NCI-H69 (cell line): ENCODE measurements around the gene RBFOX2.

Experiments
- DNase-seq: peaks from one replicate; lab custom pipeline; 2025; lab: John Stamatoyannopoulos, UW

RBFOX2 gene

GRCh38 chr22:35930933-35931332 lies 97.7 kb downstream of the RBFOX2 start:
- DNase-seq, result peak; percentile 80

- no peak for DNase-seq
Measured at GRCh38 chr22:35928285-35928798, 100.3 kb downstream of the RBFOX2 start.

- no peak for DNase-seq
Measured at GRCh38 chr22:35923026-35923425, 105.6 kb downstream of the RBFOX2 start.

- peak; percentile 84 for DNase-seq
Measured at GRCh38 chr22:35921777-35922176, 106.8 kb downstream of the RBFOX2 start.

- no peak for DNase-seq
Measured at GRCh38 chr22:35921044-35921443, 107.6 kb downstream of the RBFOX2 start.

DNA sequence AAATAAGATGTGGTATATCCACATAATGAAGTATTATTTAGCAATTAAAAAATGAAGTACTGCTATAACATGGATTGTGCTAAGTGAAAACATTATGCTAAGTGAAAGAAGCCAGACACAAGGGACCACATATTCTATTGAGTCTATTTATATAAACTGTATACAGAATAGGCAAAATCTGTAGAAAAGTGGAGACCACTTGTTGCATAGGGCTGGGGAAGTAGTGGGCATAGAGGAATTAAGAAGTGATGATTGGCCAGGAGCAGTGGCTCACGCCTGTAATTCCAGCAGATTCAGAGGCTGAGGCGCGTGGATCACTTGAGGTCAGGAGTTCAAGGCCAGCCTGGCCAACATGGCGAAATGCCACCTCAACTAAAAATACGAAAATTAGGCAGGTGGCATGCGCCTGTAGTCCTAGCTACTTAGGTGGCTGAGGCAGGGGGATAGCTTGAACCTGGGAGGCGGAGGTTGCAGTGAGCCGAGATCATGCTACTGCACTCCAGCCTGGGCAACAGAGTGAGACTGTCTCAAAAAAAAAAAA lies 109.6 kb downstream of the RBFOX2 start:
- DNase-seq, result no peak

- peak; percentile 41 for DNase-seq
Measured at GRCh38 chr22:35918456-35918855, 110.2 kb downstream of the RBFOX2 start.

GRCh38 chr22:35917651-35918050 lies 111.0 kb downstream of the RBFOX2 start:
- no peak for DNase-seq

- DNase-seq, result peak; percentile 71
Measured at GRCh38 chr22:35915477-35916013, 113.1 kb downstream of the RBFOX2 start.

DNA sequence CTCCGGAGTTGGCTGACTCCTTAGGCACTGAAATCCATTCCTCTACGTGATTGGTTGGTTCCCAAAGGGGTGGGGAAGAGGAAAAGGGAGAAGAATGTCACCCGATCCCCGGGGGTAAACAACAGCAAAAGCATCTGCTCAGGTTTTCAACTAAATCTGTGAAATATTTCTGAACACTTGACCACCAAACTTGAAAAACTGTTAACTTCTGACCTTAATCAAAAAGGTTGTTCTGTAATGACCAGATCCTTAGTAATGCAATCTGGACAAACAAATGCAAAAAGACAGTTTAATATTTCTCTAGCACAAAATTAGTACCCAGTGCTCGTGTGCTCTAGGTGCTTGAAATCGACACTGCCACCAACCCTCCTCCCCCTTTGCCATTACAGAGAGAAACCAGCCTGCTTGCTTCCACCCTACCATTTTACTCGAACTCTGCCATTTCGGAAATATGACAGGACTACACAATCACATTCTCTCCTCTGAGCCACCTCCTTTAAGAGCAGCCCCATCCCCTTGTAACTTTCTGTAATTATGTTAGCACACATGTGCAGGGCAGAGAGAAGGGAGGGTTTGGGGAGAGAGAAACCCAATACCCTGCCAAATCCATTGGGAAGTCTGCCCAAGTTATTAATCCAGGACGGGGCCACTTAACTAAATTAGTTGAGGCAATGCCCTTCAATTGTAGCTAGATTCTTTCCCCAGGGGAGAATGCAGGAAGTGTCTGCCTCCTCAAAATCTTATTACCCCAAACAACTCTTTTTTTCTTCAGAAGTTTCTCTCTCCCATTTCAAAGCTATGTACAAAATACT lies 113.8 kb downstream of the RBFOX2 start:
- peak; percentile 98 for DNase-seq

- DNase-seq, result no peak
Measured at GRCh38 chr22:35914357-35914664, 114.3 kb downstream of the RBFOX2 start.

- DNase-seq, result peak; percentile 43
Measured at GRCh38 chr22:35913925-35914324, 114.7 kb downstream of the RBFOX2 start.

- peak; percentile 48 for DNase-seq
Measured at GRCh38 chr22:35912658-35913057, 116.0 kb downstream of the RBFOX2 start.

DNA sequence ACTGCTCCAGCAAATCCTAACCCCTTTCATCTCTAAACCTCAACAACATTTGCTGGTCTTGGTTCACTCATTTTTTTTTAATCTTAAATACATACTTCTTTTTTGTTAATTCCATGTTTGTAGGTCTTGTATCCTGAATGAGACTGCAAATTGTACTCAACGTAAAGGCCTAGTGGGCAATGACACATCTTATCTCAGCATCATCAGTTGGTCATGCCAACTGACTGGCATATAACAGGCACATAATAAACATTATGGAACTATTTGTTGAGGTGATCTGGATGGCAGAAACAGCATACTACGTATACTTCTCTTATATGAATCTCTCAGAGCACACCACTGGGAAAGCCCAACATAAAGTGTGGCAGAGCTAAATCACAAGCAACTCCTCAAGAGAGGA lies 116.7 kb downstream of the RBFOX2 start:
- DNase-seq, result no peak

DNA sequence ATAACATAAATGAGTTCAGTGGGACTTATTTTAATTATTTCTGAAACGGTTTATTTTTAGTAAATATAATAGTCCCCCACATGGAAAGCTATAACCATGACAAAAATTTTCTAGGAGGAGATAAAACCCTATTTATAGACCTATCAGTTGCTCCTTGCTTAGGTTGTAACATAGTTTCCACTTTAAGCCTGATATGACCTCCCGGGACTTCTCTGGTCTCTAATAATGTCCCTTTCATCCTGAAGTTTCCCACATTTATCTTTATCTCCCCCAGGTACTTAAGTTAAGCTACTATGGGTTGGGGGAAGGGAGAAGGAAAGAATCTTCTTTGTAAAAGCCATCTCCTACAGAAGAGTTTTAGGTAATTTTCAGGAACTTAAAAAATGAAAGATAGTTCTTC lies 117.7 kb downstream of the RBFOX2 start:
- no peak for DNase-seq

- no peak for DNase-seq
Measured at GRCh38 chr22:35910003-35910769, 118.4 kb downstream of the RBFOX2 start.

GRCh38 chr22:35905894-35906293 lies 122.7 kb downstream of the RBFOX2 start:
- DNase-seq, result no peak

DNA sequence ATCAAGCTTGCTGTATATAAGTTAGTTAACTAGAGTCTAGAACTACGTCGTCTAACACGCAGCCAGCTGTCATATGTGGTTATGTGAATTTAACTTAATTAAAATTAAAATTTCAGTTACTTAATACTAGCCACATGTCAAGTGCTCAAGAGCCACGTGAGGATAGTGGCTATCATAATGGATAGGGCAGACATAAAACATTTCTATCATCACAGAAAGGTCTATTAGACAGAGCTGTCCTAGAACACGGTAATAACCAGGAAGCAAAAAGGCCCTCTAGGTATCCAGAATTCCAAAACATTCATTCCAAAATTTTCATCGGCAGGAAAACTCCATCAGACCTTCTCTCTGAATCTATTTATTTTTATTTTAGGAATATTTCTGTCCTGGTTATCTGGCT lies 123.9 kb downstream of the RBFOX2 start:
- DNase-seq, result no peak

GRCh38 chr22:35904336-35904692 lies 124.3 kb downstream of the RBFOX2 start:
- DNase-seq, result no peak

GRCh38 chr22:35903571-35904335 lies 124.9 kb downstream of the RBFOX2 start:
- DNase-seq, result no peak

- DNase-seq, result peak; percentile 45
Measured at GRCh38 chr22:35900483-35901168, 128.0 kb downstream of the RBFOX2 start.
